Stimulated activated CD4-positive, alpha-beta T cell treated with anti-CD3 and anti-CD28 coated beads, Interleukin-15, amount 100 ng/mL, for 1 hour (primary cell): ENCODE data around the gene BMP7.

Experiments
- DNase-seq, 2 donors: peaks; one replicate each; pipeline ENCODE4 v3.0.0-alpha.2; 2020; ENCODE audit warnings: low read depth in 1 of 2, low spot score in 1 of 2

The BMP7 gene

GRCh38 chr20:57212534-57213276 is 53.7 kb downstream of the BMP7 start:
- no peak for DNase-seq

- DNase-seq: no peak
Measured at GRCh38 chr20:57211908-57212533, 54.4 kb downstream of the BMP7 start.

GRCh38 chr20:57211406-57211805 is 55.0 kb downstream of the BMP7 start:
- DNase-seq: no peak

- DNase-seq: no peak
Measured at GRCh38 chr20:57210911-57211280, 55.5 kb downstream of the BMP7 start.

- no peak for DNase-seq
Measured at GRCh38 chr20:57210054-57210910, 56.2 kb downstream of the BMP7 start.

GRCh38 chr20:57209413-57209812 is 57.0 kb downstream of the BMP7 start:
- DNase-seq: no peak

GRCh38 chr20:57208198-57208597 is 58.2 kb downstream of the BMP7 start:
- no peak for DNase-seq

GRCh38 chr20:57207251-57207650 is 59.2 kb downstream of the BMP7 start:
- DNase-seq: no peak

- DNase-seq: no peak
Measured at GRCh38 chr20:57205606-57206219, 60.7 kb downstream of the BMP7 start.

- no peak for DNase-seq
Measured at GRCh38 chr20:57203986-57204385, 62.5 kb downstream of the BMP7 start.

GRCh38 chr20:57203204-57203603 is 63.2 kb downstream of the BMP7 start:
- DNase-seq: no peak

- no peak for DNase-seq
Measured at GRCh38 chr20:57202309-57202708, 64.1 kb downstream of the BMP7 start.

GRCh38 chr20:57200882-57201695 is 65.4 kb downstream of the BMP7 start:
- DNase-seq: no peak

GRCh38 chr20:57199656-57200405 is 66.6 kb downstream of the BMP7 start:
- DNase-seq: no peak

GRCh38 chr20:57198132-57199072 is 68.0 kb downstream of the BMP7 start:
- DNase-seq: no peak

- DNase-seq: no peak
Measured at GRCh38 chr20:57197352-57198131, 68.9 kb downstream of the BMP7 start.

GRCh38 chr20:57195469-57196100 is 70.9 kb downstream of the BMP7 start:
- no peak for DNase-seq

GRCh38 chr20:57195023-57195422 is 71.4 kb downstream of the BMP7 start:
- no peak for DNase-seq
